ENCODE results near the gene HSPD1.

DNA sequence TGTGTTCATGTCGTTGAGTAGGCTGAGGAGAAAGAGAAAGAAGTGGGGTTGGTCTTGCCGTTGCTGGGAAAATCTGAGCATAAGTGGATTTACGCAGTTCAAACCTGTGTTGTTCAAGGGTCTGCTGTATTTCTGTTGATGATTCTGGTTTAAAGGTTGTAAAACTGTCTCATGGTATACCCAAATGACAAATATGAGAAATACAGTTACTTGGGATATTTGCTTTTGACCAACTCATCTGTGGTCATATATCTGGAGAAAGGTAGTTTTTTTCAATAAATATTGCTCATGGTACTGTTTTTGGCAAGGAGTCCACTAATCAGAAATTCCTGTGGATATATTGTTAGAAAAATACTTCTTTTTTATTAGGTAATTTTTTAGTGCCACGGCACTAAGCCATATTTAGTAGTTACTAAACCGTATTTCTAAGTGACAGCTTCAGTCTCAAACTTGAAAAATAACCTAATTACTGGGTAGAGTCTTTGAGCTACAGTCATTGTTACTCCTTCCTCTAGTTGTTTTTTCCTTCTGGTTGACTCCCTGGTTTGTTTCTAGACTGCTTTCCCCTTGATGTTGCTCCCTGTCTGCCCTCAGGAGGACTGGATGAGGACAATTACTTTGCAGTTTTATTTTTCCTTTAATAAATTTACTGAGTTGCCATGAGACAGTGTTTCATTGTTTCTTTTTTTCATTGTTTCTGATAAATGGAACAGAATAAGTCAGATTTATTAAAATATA lies 47.7 kb upstream of the HSPD1 start:
- TF ChIP-seq RARB (CRISPR knock-in tag; IDR thresholded peaks at IDR 0.05) (no peak), ZNF8 (CRISPR knock-in tag; IDR thresholded peaks at IDR 0.05) (no peak), ZC3H10 (CRISPR knock-in tag; IDR thresholded peaks at IDR 0.05) (no peak), ZNF70 (CRISPR knock-in tag; IDR thresholded peaks at IDR 0.05) (no peak)
- TF ChIP-seq, protein P1, sequence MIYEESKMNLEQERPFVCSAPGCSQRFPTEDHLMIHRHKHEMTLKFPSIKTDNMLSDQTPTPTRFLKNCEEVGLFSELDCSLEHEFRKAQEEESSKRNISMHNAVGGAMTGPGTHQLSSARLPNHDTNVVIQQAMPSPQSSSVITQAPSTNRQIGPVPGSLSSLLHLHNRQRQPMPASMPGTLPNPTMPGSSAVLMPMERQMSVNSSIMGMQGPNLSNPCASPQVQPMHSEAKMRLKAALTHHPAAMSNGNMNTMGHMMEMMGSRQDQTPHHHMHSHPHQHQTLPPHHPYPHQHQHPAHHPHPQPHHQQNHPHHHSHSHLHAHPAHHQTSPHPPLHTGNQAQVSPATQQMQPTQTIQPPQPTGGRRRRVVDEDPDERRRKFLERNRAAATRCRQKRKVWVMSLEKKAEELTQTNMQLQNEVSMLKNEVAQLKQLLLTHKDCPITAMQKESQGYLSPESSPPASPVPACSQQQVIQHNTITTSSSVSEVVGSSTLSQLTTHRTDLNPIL (CRISPR knock-in tag; IDR thresholded peaks at IDR 0.05; ENCODE audit: low read depth), result no peak
- TF ChIP-seq, protein P2, sequence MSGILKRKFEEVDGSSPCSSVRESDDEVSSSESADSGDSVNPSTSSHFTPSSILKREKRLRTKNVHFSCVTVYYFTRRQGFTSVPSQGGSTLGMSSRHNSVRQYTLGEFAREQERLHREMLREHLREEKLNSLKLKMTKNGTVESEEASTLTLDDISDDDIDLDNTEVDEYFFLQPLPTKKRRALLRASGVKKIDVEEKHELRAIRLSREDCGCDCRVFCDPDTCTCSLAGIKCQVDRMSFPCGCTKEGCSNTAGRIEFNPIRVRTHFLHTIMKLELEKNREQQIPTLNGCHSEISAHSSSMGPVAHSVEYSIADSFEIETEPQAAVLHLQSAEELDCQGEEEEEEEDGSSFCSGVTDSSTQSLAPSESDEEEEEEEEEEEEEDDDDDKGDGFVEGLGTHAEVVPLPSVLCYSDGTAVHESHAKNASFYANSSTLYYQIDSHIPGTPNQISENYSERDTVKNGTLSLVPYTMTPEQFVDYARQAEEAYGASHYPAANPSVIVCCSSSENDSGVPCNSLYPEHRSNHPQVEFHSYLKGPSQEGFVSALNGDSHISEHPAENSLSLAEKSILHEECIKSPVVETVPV (CRISPR knock-in tag; IDR thresholded peaks at IDR 0.05), result no peak
- TF ChIP-seq, protein P3, sequence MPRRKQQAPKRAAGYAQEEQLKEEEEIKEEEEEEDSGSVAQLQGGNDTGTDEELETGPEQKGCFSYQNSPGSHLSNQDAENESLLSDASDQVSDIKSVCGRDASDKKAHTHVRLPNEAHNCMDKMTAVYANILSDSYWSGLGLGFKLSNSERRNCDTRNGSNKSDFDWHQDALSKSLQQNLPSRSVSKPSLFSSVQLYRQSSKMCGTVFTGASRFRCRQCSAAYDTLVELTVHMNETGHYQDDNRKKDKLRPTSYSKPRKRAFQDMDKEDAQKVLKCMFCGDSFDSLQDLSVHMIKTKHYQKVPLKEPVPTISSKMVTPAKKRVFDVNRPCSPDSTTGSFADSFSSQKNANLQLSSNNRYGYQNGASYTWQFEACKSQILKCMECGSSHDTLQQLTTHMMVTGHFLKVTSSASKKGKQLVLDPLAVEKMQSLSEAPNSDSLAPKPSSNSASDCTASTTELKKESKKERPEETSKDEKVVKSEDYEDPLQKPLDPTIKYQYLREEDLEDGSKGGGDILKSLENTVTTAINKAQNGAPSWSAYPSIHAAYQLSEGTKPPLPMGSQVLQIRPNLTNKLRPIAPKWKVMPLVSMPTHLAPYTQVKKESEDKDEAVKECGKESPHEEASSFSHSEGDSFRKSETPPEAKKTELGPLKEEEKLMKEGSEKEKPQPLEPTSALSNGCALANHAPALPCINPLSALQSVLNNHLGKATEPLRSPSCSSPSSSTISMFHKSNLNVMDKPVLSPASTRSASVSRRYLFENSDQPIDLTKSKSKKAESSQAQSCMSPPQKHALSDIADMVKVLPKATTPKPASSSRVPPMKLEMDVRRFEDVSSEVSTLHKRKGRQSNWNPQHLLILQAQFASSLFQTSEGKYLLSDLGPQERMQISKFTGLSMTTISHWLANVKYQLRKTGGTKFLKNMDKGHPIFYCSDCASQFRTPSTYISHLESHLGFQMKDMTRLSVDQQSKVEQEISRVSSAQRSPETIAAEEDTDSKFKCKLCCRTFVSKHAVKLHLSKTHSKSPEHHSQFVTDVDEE (CRISPR knock-in tag; IDR thresholded peaks at IDR 0.05), result no peak

All from SK-N-SH treated with all-trans-retinoic acid at 6 μM for 48 hours (cell line).